Prostate gland (tissue), 2 donors: ENCODE measurements around the gene LRP3. TPM values are rescaled to one million over a fixed set of nuclear protein-coding genes. Genes with fewer than 3 reads are reported as not detected.

Experiments
- DNase-seq: peaks from one replicate; pipeline ENCODE4 v3.0.0-alpha.2; 2019; ENCODE audit warnings: low spot score
- H3K27ac ChIP-seq, 2 donors: fragments of 200-600 bp; sonication (generic); 2 replicates each; pipeline ENCODE4 v1.5.1; 2017 to 2019
- H3K27me3 ChIP-seq: fragments of 200-600 bp; sonication (generic); replicated peaks from 2 replicates; pipeline ENCODE4 v1.5.1; 2019; ENCODE audit not compliant: insufficient read depth
- H3K36me3 ChIP-seq, 2 donors: fragments of 200-600 bp; sonication (generic); 1 replicate in 1 of 2; 2 replicates in 1 of 2; pipeline versions ENCODE4 v1.5.1 to v1.8.1; 2017 to 2019
- H3K4me1 ChIP-seq: fragments of 200-600 bp; sonication (generic); replicated peaks from 2 replicates; pipeline ENCODE4 v1.5.1; 2019
- H3K4me3 ChIP-seq, 2 donors: fragments of 200-600 bp; sonication (generic); 2 replicates each; pipeline ENCODE4 v1.5.1; 2017 to 2019
- H3K9me3 ChIP-seq: fragments of 200-600 bp; sonication (generic); 2 replicates; pipeline ENCODE4 v1.5.1; 2017
- CTCF ChIP-seq, 4 experiments: fragments of 200-600 bp in 2 of 4; fragments of 450-650 bp in 2 of 4; sonication (generic) in 2 of 4; IDR thresholded peaks; 1 replicate in 3 of 4; 2 replicates in 1 of 4; pipeline ENCODE4 v1.5.1; 2016 to 2019; ENCODE audit warnings: antibody characterized with exemption in 4 of 4, mild to moderate bottlenecking in 2 of 4, moderate library complexity in 2 of 4
- POLR2A ChIP-seq: fragments of 450-650 bp; IDR thresholded peaks from one replicate; pipeline ENCODE4 v1.6.1; 2016; ENCODE audit warnings: antibody characterized with exemption, mild to moderate bottlenecking
- POLR2AphosphoS5 ChIP-seq: sonication (generic); formaldehyde crosslinking; IDR thresholded peaks from one replicate; pipeline ENCODE4 v1.6.1; 2017; ENCODE audit warnings: antibody characterized with exemption
- WGBS: methylation state at CpG from one replicate; pipeline ENCODE4 v1.1.5; 2018; 5-methylcytosine and 5-hydroxymethylcytosine counted together
- intact Hi-C: fragments of 100-400 bp; cut with DNase I; formaldehyde crosslinking; loops from one replicate; pipeline ENCODE4 v1.14.2; 2022
- total RNA-seq, 2 donors: library from RNA; depleted of rRNA; stranded (reverse); fragments of >200 nt; gene quantifications; one replicate each; pipeline ENCODE4 v1.1.0, GENCODE V29; 2016

LRP3 gene
- total RNA-seq, 2 donors from 2014 or later, result 63.7 to 64.4 TPM

GRCh38 chr19:33201473-33201872 is 7.3 kb downstream of the LRP3 start:
- peaks cover 0 to 7% of the 10 kb centered on the region in 2 donors for H3K36me3 ChIP-seq
- intact Hi-C loops, result no loop called here
- no peak overlapping the region for H3K27ac ChIP-seq
- H3K4me3 ChIP-seq, result no peak overlapping the region
- H3K27me3 ChIP-seq, result no peaks in the 10 kb centered on the region
- 92% methylated on average over 6 of the region's 6 CpGs for WGBS
- DNase-seq, result no peak
- H3K9me3 ChIP-seq, result no peaks in the 10 kb centered on the region
- no peak for TF ChIP-seq POLR2AphosphoS5
- TF ChIP-seq CTCF (IDR thresholded peaks at IDR 0.05), result no peak
- TF ChIP-seq POLR2A, result no peak
- H3K4me1 ChIP-seq, result no peaks in the 10 kb centered on the region

- H3K36me3 ChIP-seq, result peaks cover 0 to 7% of the 10 kb centered on the region in 2 donors
- no peaks in the 10 kb centered on the region for H3K9me3 ChIP-seq
- no peak for TF ChIP-seq POLR2AphosphoS5
- TF ChIP-seq POLR2A, result no peak
- no peak for TF ChIP-seq CTCF (IDR thresholded peaks at IDR 0.05)
- intact Hi-C loops, result no loop called here
- H3K4me3 ChIP-seq, result no peak overlapping the region
- H3K4me1 ChIP-seq, result no peaks in the 10 kb centered on the region
- H3K27ac ChIP-seq, result no peak overlapping the region
- no peak for DNase-seq
- 95% methylated on average over 15 of the region's 15 CpGs for WGBS
- no peaks in the 10 kb centered on the region for H3K27me3 ChIP-seq
Observed at GRCh38 chr19:33201886-33202545, 7.9 kb downstream of the LRP3 start.

- intact Hi-C loops, result no loop called here
- Histone ChIP-seq H3K4me1 (no peaks in the 10 kb centered on the region), H3K36me3 (peaks cover 0 to 7% of the 10 kb centered on the region in 2 donors), H3K27me3 (no peaks in the 10 kb centered on the region), H3K27ac (no peak overlapping the region), H3K4me3 (no peak overlapping the region), H3K9me3 (no peaks in the 10 kb centered on the region)
- DNase-seq, result no peak
- no peak for TF ChIP-seq POLR2A
- no peak for TF ChIP-seq POLR2AphosphoS5
- TF ChIP-seq CTCF (IDR thresholded peaks at IDR 0.05), result no peak
- WGBS, result 89% methylated on average over 26 of the region's 27 CpGs
Observed at GRCh38 chr19:33202546-33203507, 8.7 kb downstream of the LRP3 start.

- TF ChIP-seq CTCF (IDR thresholded peaks at IDR 0.05) (no peak), POLR2A (no peak), POLR2AphosphoS5 (no peak)
- no peak overlapping the region for H3K27ac ChIP-seq
- no peak overlapping the region for H3K4me3 ChIP-seq
- no peaks in the 10 kb centered on the region for H3K9me3 ChIP-seq
- no peaks in the 10 kb centered on the region for H3K27me3 ChIP-seq
- no peak for DNase-seq
- intact Hi-C loops, result no loop called here
- peaks cover 0 to 7% of the 10 kb centered on the region in 2 donors for H3K36me3 ChIP-seq
- 84% methylated on average over 5 of the region's 6 CpGs for WGBS
- H3K4me1 ChIP-seq, result no peaks in the 10 kb centered on the region
Observed at GRCh38 chr19:33203529-33203928, 9.4 kb downstream of the LRP3 start.
